MCF 10A (cell line): ENCODE measurements around the gene OSBPL9. TPM values are rescaled to one million over a fixed set of nuclear protein-coding genes. Genes with fewer than 3 reads are reported as not detected.

Source experiments
- BruUV-seq: library from RNA; stranded (reverse); fragments of 400-500 nt; replicated peaks from 2 replicates; lab custom pipeline; 2021; lab: Mats Ljungman, UMichigan
- CTCF ChIA-PET: fragments of 300-600 bp; sonication (Branson Sonifier 250); formaldehyde crosslinking; extraction: SDS; loops from one replicate; lab custom pipeline; 2021; ENCODE audit warnings: antibody characterized with exemption, inconsistent platforms; lab: Yijun Ruan, JAX
- POLR2A ChIA-PET: fragments of 300-600, 350-650 bp; sonication (Branson Sonifier 250); formaldehyde crosslinking; extraction: SDS; loops from one replicate; lab custom pipeline; 2020; ENCODE audit warnings: antibody characterized with exemption, inconsistent platforms; lab: Yijun Ruan, JAX
- DNase-seq: peaks from one replicate; pipeline ENCODE4 v3.0.0-alpha.2; 2018; ENCODE audit not compliant: unreplicated experiment
- H3K27ac Mint-ChIP-seq: one replicate; pipeline ENCODE4 v1.8.0; 2022; ENCODE audit warnings: mild to moderate bottlenecking, low read depth, mixed read lengths; ENCODE audit not compliant: unreplicated experiment
- H3K27me3 Mint-ChIP-seq: one replicate; pipeline ENCODE4 v1.8.0; 2022; ENCODE audit warnings: mixed read lengths; ENCODE audit not compliant: insufficient read depth, unreplicated experiment
- H3K36me3 Mint-ChIP-seq: one replicate; pipeline ENCODE4 v1.8.0; 2022; ENCODE audit warnings: mild to moderate bottlenecking, moderate library complexity, mixed read lengths; ENCODE audit not compliant: insufficient read depth, unreplicated experiment
- H3K4me1 Mint-ChIP-seq: one replicate; pipeline ENCODE4 v1.8.0; 2022; ENCODE audit warnings: mixed read lengths; ENCODE audit not compliant: insufficient read depth, unreplicated experiment
- H3K4me3 Mint-ChIP-seq: one replicate; pipeline ENCODE4 v1.8.0; 2022; ENCODE audit warnings: mild to moderate bottlenecking, moderate library complexity, mixed read lengths; ENCODE audit not compliant: unreplicated experiment
- H3K9me3 Mint-ChIP-seq: one replicate; pipeline ENCODE4 v1.8.0; 2022; ENCODE audit warnings: mixed read lengths; ENCODE audit not compliant: unreplicated experiment
- intact Hi-C: fragments of 100-400 bp; cut with micrococcal nuclease; formaldehyde crosslinking; loops from 2 replicates; pipeline ENCODE4 v1.14.1; 2022
- total RNA-seq: library from RNA; stranded (reverse); gene quantifications from 2 replicates; pipeline ENCODE4 v1.2.3, GENCODE V29; 2022
- TF ChIP-seq, protein P1 (sequence below): fragments of 200-600 bp; IDR thresholded peaks from one replicate; pipeline ENCODE4 v1.8.0; 2022; ENCODE audit warnings: antibody characterized with exemption, mild to moderate bottlenecking; ENCODE audit not compliant: unreplicated experiment

The OSBPL9 gene
- total RNA-seq, 1 experiment from 2014 or later = 51.7 TPM

GRCh38 chr1:51623450-51623849 is 6.6 kb downstream of the OSBPL9 start:
- DNase-seq = no peak
- BruUV-seq = no TSS peak
- CTCF ChIA-PET = interaction anchor here (0.6 to 7.0 kb wide), 8 partner anchors 10 to 406 kb away, joined by 3 to 133 read pairs (median 3); no protein-coding TSS in a partner anchor
- no peaks in the 10 kb centered on the region for H3K9me3 Mint-ChIP-seq
- no peak overlapping the region for H3K27ac Mint-ChIP-seq
- intact Hi-C loops = no loop called here
- POLR2A ChIA-PET = interaction anchor here (0.9 to 2.0 kb wide), 8 partner anchors 19 to 152 kb away, joined by 3 to 5 read pairs (median 4); no protein-coding TSS in a partner anchor
- TF ChIP-seq, protein P1, sequence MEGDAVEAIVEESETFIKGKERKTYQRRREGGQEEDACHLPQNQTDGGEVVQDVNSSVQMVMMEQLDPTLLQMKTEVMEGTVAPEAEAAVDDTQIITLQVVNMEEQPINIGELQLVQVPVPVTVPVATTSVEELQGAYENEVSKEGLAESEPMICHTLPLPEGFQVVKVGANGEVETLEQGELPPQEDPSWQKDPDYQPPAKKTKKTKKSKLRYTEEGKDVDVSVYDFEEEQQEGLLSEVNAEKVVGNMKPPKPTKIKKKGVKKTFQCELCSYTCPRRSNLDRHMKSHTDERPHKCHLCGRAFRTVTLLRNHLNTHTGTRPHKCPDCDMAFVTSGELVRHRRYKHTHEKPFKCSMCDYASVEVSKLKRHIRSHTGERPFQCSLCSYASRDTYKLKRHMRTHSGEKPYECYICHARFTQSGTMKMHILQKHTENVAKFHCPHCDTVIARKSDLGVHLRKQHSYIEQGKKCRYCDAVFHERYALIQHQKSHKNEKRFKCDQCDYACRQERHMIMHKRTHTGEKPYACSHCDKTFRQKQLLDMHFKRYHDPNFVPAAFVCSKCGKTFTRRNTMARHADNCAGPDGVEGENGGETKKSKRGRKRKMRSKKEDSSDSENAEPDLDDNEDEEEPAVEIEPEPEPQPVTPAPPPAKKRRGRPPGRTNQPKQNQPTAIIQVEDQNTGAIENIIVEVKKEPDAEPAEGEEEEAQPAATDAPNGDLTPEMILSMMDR = no peak
- H3K27me3 Mint-ChIP-seq = no peaks in the 10 kb centered on the region
- no peak overlapping the region for H3K4me3 Mint-ChIP-seq
- peaks cover 32% of the 10 kb centered on the region for H3K4me1 Mint-ChIP-seq
- H3K36me3 Mint-ChIP-seq = no peaks in the 10 kb centered on the region

DNA sequence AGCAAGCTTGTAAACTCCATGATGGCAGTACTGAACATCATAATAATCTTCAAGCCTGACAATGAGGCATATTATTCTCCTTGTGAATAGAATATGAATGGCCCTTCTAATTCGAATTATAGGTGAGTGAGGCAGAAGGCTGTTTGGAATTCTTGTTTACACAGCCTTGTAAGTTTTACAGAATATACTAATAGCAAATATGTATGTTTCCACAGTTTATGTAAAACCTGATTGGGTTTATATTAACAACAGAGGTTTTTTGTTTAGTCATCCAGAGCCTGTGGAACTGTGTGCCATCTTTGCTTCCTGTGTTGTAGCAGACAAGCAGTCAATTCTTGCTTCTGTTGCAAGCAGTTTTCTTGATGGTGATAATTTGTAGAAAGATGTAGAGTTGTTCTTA is 8.0 kb downstream of the OSBPL9 start:
- no peaks in the 10 kb centered on the region for H3K9me3 Mint-ChIP-seq
- TF ChIP-seq, protein P1 = no peak
- no peaks in the 10 kb centered on the region for H3K27me3 Mint-ChIP-seq
- CTCF ChIA-PET = interaction anchor here (1.0 to 7.0 kb wide), 3 partner anchors 9 to 143 kb away, joined by 3 to 133 read pairs (median 4); no protein-coding TSS in a partner anchor
- intact Hi-C loops = no loop called here
- no TSS peak for BruUV-seq
- peaks cover 28% of the 10 kb centered on the region for H3K4me1 Mint-ChIP-seq
- H3K4me3 Mint-ChIP-seq = no peak overlapping the region
- no peak for DNase-seq
- no peaks in the 10 kb centered on the region for H3K36me3 Mint-ChIP-seq
- POLR2A ChIA-PET = interaction anchor here (1.1 to 1.2 kb wide), 2 partner anchors 23 to 107 kb away, joined by 3 to 4 read pairs; no protein-coding TSS in a partner anchor
- no peak overlapping the region for H3K27ac Mint-ChIP-seq

DNA sequence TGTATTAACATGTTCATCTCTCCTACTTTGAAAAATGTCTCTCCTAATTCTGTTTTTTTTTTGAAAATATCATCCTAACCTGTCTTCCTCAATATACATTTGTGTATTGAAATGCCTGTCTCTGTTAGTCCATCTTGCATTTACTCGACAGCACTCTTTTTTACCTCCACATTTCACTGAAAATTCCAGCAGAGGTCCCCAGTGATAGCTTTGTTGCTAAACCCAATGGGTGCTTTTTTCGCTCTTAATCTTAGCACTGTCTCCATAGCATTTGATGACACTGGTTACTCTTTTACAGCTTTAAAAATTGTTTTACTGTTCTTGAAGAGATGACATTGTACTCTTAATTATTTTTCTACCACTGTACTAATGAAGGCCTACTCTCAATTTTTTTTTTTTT is 10.8 kb downstream of the OSBPL9 start:
- ChIA-PET CTCF (interaction anchor here (0.6 to 7.0 kb wide), 25 partner anchors 10 to 749 kb away, joined by 3 to 133 read pairs (median 5); partner anchors contain the start of gene OSBPL9), POLR2A (interaction anchor here (0.6 to 2.2 kb wide), 5 partner anchors 58 to 252 kb away, joined by 3 to 14 read pairs (median 4); no protein-coding TSS in a partner anchor)
- TF ChIP-seq, protein P1 = peak; percentile 51
- H3K4me1 Mint-ChIP-seq = peaks cover 12% of the 10 kb centered on the region
- no TSS peak for BruUV-seq
- DNase-seq = peak; percentile 69
- no peak overlapping the region for H3K4me3 Mint-ChIP-seq
- intact Hi-C loops = loop anchor here (1.0 kb wide), 2 partner anchors 142 to 375 kb away; no protein-coding TSS in a partner anchor
- H3K9me3 Mint-ChIP-seq = no peaks in the 10 kb centered on the region
- H3K27me3 Mint-ChIP-seq = no peaks in the 10 kb centered on the region
- no peaks in the 10 kb centered on the region for H3K36me3 Mint-ChIP-seq
- no peak overlapping the region for H3K27ac Mint-ChIP-seq

GRCh38 chr1:51628715-51629590 is 12.1 kb downstream of the OSBPL9 start:
- POLR2A ChIA-PET = interaction anchor here (2.2 kb wide), 1 partner anchor 101 kb away, joined by 14 read pairs; no protein-coding TSS in a partner anchor
- no peak overlapping the region for H3K27ac Mint-ChIP-seq
- CTCF ChIA-PET = interaction anchor here (0.6 to 7.0 kb wide), 5 partner anchors 60 to 139 kb away, joined by 3 to 133 read pairs (median 5); no protein-coding TSS in a partner anchor
- intact Hi-C loops = no loop called here
- no TSS peak for BruUV-seq
- no peaks in the 10 kb centered on the region for H3K9me3 Mint-ChIP-seq
- H3K4me1 Mint-ChIP-seq = peaks cover 12% of the 10 kb centered on the region
- no peaks in the 10 kb centered on the region for H3K27me3 Mint-ChIP-seq
- TF ChIP-seq, protein P1 = no peak
- no peaks in the 10 kb centered on the region for H3K36me3 Mint-ChIP-seq
- DNase-seq = no peak
- H3K4me3 Mint-ChIP-seq = no peak overlapping the region
